Measurements from ENCODE around the gene RBM6. TPM values are rescaled to one million over a fixed set of nuclear protein-coding genes. Genes with fewer than 3 reads are reported as not detected.

Gene RBM6
- total and polyA plus RNA-seq, 9 of the 15 experiments (the other 6 are each of a cell fraction or from before 2014, with no cell fraction given): 19.9 to 82.2 (median 57.8) TPM

- TF ChIP-seq HNRNPUL1 (IDR thresholded peaks at IDR 0.05; ENCODE audit: low read length): no peak
- TF ChIP-seq ZNF239 (CRISPR knock-in tag; IDR thresholded peaks at IDR 0.05): no peak
- TF ChIP-seq TFE3 (CRISPR knock-in tag; IDR thresholded peaks at IDR 0.05): no peak
- no peak for TF ChIP-seq TARDBP (IDR thresholded peaks at IDR 0.05)
- no peak for TF ChIP-seq E2F8 (IDR thresholded peaks at IDR 0.05; ENCODE audit: low read depth, partially characterized antibody)
- no peak for TF ChIP-seq SAFB2 (IDR thresholded peaks at IDR 0.05; ENCODE audit: borderline replicate concordance, low read depth, low read length, severe bottlenecking)
- no peak for TF ChIP-seq ZBTB1 (CRISPR knock-in tag; IDR thresholded peaks at IDR 0.05; ENCODE audit: borderline replicate concordance, low read depth)
- TF ChIP-seq ARID3B (CRISPR knock-in tag; IDR thresholded peaks at IDR 0.05; ENCODE audit: borderline replicate concordance): no peak
- TF ChIP-seq UBTF (IDR thresholded peaks at IDR 0.05; ENCODE audit: borderline replicate concordance in 1 of 2, low read depth in 2 of 2, low read length in 2 of 2): peak in 1 of 2 experiments; percentile 80; a peak in 2 of 4 replicates
- TF ChIP-seq TSHZ1 (CRISPR knock-in tag; IDR thresholded peaks at IDR 0.05): no peak
- peak; percentile 96 for TF ChIP-seq CEBPG (CRISPR knock-in tag; IDR thresholded peaks at IDR 0.05)
- peak; percentile 75 to 86 for TF ChIP-seq CEBPG (tag; conservative IDR thresholded peaks at IDR 0.05 in 1 of 2, IDR thresholded peaks at IDR 0.05 in 1 of 2)
- TF ChIP-seq EHMT2 (IDR thresholded peaks at IDR 0.05): no peak
- no peak for TF ChIP-seq PHB (CRISPR knock-in tag; IDR thresholded peaks at IDR 0.05)
Observed at GRCh38 chr3:49929291-49930167, 10.4 kb upstream of the RBM6 start, which contains the start of gene MON1A (continued).
